HCT116 (cell line): Measurements from ENCODE around the gene ZNF471.

Source experiments
- CEBPB ChIP-seq: IDR thresholded peaks from 2 replicates; pipeline ENCODE4 v1.6.1; 2012; ENCODE audit warnings: low read depth
- EZH2 ChIP-seq: fragments of 200-600 bp; sonication (generic); IDR thresholded peaks from 2 replicates; pipeline ENCODE4 v1.6.1; 2017; ENCODE audit warnings: antibody characterized with exemption, mixed run types
- POLR2A ChIP-seq: IDR thresholded peaks from 2 replicates; pipeline ENCODE4 v1.7.0; 2011; ENCODE audit warnings: borderline replicate concordance; ENCODE audit not compliant: insufficient read depth, insufficient read length; ENCODE audit errors: extremely low read depth
- POLR2AphosphoS5 ChIP-seq: IDR thresholded peaks from 2 replicates; pipeline ENCODE4 v1.6.1; 2011; ENCODE audit warnings: mild to moderate bottlenecking, low read depth, low read length, moderate library complexity
- RAD21 ChIP-seq: IDR thresholded peaks from 2 replicates; pipeline ENCODE4 v1.6.1; 2012; ENCODE audit warnings: low read depth, mild to moderate bottlenecking
- SP1 ChIP-seq: IDR thresholded peaks from 2 replicates; pipeline ENCODE4 v1.6.1; 2012; ENCODE audit warnings: low read depth
- ZBTB33 ChIP-seq: IDR thresholded peaks from 2 replicates; pipeline ENCODE4 v1.6.1; 2011; ENCODE audit warnings: mild to moderate bottlenecking, low read length, moderate library complexity; ENCODE audit not compliant: insufficient replicate concordance; ENCODE audit errors: extremely low read depth
- ZNF274 ChIP-seq: fragments of 200-500 bp; sonication (Bioruptor generic); IDR thresholded peaks from 2 replicates; pipeline ENCODE4 v1.6.1; 2014; ENCODE audit warnings: mild to moderate bottlenecking, low read depth, low read length, inconsistent platforms
- TF ChIP-seq, protein P1 (sequence below), 3 experiments: fragments of 200-600 bp in 1 of 3; sonication (generic) in 1 of 3; IDR thresholded peaks in 2 of 3; conservative IDR thresholded peaks in 1 of 3; 2 replicates each; pipeline ENCODE4 v1.5.1; 2012 to 2017; ENCODE audit warnings: low read depth in 2 of 3, low read length in 2 of 3, antibody characterized with exemption in 1 of 3, borderline replicate concordance in 1 of 3, control low read depth in 1 of 3, mild to moderate bottlenecking in 1 of 3, mixed read lengths in 1 of 3, mixed run types in 1 of 3, moderate library complexity in 1 of 3; ENCODE audit not compliant: insufficient read depth in 1 of 3
- TF ChIP-seq, protein P2 (sequence below): IDR thresholded peaks from 2 replicates; pipeline ENCODE4 v1.6.1; 2012; ENCODE audit warnings: low read depth
- TF ChIP-seq, protein P3 (sequence below): IDR thresholded peaks from 2 replicates; pipeline ENCODE4 v1.6.1; 2012

- TF ChIP-seq, protein P1, sequence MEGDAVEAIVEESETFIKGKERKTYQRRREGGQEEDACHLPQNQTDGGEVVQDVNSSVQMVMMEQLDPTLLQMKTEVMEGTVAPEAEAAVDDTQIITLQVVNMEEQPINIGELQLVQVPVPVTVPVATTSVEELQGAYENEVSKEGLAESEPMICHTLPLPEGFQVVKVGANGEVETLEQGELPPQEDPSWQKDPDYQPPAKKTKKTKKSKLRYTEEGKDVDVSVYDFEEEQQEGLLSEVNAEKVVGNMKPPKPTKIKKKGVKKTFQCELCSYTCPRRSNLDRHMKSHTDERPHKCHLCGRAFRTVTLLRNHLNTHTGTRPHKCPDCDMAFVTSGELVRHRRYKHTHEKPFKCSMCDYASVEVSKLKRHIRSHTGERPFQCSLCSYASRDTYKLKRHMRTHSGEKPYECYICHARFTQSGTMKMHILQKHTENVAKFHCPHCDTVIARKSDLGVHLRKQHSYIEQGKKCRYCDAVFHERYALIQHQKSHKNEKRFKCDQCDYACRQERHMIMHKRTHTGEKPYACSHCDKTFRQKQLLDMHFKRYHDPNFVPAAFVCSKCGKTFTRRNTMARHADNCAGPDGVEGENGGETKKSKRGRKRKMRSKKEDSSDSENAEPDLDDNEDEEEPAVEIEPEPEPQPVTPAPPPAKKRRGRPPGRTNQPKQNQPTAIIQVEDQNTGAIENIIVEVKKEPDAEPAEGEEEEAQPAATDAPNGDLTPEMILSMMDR (IDR thresholded peaks at IDR 0.05 in 2 of 3, conservative IDR thresholded peaks at IDR 0.05 in 1 of 3; ENCODE audit: borderline replicate concordance in 1 of 3, insufficient read depth in 1 of 3, low read depth in 2 of 3, low read length in 2 of 3): no peak
- no peak for TF ChIP-seq POLR2AphosphoS5
- no peak for TF ChIP-seq CEBPB
- TF ChIP-seq, protein P2, sequence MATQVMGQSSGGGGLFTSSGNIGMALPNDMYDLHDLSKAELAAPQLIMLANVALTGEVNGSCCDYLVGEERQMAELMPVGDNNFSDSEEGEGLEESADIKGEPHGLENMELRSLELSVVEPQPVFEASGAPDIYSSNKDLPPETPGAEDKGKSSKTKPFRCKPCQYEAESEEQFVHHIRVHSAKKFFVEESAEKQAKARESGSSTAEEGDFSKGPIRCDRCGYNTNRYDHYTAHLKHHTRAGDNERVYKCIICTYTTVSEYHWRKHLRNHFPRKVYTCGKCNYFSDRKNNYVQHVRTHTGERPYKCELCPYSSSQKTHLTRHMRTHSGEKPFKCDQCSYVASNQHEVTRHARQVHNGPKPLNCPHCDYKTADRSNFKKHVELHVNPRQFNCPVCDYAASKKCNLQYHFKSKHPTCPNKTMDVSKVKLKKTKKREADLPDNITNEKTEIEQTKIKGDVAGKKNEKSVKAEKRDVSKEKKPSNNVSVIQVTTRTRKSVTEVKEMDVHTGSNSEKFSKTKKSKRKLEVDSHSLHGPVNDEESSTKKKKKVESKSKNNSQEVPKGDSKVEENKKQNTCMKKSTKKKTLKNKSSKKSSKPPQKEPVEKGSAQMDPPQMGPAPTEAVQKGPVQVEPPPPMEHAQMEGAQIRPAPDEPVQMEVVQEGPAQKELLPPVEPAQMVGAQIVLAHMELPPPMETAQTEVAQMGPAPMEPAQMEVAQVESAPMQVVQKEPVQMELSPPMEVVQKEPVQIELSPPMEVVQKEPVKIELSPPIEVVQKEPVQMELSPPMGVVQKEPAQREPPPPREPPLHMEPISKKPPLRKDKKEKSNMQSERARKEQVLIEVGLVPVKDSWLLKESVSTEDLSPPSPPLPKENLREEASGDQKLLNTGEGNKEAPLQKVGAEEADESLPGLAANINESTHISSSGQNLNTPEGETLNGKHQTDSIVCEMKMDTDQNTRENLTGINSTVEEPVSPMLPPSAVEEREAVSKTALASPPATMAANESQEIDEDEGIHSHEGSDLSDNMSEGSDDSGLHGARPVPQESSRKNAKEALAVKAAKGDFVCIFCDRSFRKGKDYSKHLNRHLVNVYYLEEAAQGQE: no peak
- no peak for TF ChIP-seq POLR2A
- TF ChIP-seq EZH2: no peak
- no peak for TF ChIP-seq ZBTB33
- no peak for TF ChIP-seq RAD21
- no peak for TF ChIP-seq ZNF274
- TF ChIP-seq, protein P3, sequence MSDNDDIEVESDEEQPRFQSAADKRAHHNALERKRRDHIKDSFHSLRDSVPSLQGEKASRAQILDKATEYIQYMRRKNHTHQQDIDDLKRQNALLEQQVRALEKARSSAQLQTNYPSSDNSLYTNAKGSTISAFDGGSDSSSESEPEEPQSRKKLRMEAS: no peak
- no peak for TF ChIP-seq SP1
Measured at GRCh38 chr19:56507446-56508289, at the start of gene ZNF471.
